Skin epidermis (tissue), 12 donors: ENCODE data around the gene FHOD3.
"Not testable (repeated sequence)": the region's sequence is repeated elsewhere in the genome, so short reads cannot be mapped to it uniquely, and the experiment has no call there.

ENCODE experiments used
- H3K27ac ChIP-seq, 21 experiments: fragments of 200-600 bp; sonication (generic) in 11 of 21; one replicate each; pipeline ENCODE4 v1.5.0; 2020; ENCODE audit warnings: mild to moderate bottlenecking in 3 of 21, inconsistent platforms in 2 of 21, moderate library complexity in 2 of 21
- H3K4me3 ChIP-seq, 7 experiments: fragments of 200-600 bp; sonication (generic) in 2 of 7; one replicate each; pipeline ENCODE4 v1.5.0; 2020; ENCODE audit warnings: inconsistent platforms in 2 of 7, mild to moderate bottlenecking in 2 of 7, moderate library complexity in 1 of 7

FHOD3 gene

DNA sequence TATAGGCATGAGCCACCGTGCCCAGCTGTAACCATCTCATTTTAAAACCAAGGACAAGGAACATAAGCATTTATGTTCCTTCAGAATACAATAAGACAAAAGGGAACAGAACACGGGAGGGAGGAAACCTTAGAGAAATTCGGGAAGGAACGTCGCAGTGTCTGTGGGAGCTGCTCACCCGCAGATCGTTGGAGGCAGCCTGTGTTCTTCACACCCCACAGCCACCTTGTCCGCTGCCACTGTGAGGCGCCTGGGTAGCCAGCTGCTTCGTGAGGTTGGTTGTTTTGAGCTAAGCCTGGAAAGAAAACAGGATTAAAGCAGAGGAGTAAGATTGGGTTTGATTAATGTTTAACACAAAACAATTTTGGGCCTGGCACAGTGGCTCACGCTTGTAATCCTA is 250.0 kb downstream of the FHOD3 start:
- Histone ChIP-seq H3K4me3 (no peak overlapping the region), H3K27ac (no peak overlapping the region)

DNA sequence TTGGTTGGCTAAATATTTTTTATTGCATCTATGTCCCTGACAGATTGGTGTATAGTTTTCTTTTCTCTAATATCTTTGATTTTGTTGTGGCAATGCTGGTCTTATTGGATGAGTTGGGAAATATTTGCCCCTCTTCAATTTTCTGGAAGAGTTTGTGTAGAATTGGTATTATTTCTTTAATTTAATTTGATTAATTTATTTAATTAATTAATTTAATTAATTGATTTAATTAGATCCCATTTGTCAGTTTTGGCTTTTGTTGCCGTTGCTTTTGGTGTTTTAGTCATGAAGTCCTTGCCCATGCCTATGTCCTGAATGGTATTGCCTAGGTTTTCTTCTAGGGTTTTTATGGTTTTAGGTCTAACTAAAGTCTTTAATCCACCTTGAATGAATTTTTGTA is 253.8 kb downstream of the FHOD3 start:
- not testable (repeated sequence) for H3K4me3 ChIP-seq

DNA sequence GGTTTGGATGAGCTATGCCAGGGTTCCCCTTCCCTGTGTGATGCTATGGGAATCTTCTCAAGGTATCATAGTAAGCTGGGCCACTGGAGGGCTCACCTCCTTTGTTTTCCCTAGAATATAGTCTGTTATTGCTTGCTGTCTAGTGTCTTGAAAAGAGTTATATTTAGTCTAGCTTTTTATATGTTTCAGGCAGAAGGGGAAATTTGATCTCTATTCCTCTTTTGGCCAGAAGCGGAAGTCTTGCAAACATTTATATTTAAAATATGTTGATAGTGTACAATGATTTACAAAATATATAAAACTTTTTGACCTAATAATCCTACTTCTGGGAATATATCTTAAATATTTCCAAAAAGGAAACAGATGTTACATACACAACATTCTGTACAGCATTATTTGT is 260.7 kb downstream of the FHOD3 start:
- H3K27ac ChIP-seq, result no peak overlapping the region
- H3K4me3 ChIP-seq, result no peak overlapping the region

More for the DNA sequence above, 253.8 kb downstream of the FHOD3 start:
- not testable (repeated sequence) for H3K27ac ChIP-seq

DNA sequence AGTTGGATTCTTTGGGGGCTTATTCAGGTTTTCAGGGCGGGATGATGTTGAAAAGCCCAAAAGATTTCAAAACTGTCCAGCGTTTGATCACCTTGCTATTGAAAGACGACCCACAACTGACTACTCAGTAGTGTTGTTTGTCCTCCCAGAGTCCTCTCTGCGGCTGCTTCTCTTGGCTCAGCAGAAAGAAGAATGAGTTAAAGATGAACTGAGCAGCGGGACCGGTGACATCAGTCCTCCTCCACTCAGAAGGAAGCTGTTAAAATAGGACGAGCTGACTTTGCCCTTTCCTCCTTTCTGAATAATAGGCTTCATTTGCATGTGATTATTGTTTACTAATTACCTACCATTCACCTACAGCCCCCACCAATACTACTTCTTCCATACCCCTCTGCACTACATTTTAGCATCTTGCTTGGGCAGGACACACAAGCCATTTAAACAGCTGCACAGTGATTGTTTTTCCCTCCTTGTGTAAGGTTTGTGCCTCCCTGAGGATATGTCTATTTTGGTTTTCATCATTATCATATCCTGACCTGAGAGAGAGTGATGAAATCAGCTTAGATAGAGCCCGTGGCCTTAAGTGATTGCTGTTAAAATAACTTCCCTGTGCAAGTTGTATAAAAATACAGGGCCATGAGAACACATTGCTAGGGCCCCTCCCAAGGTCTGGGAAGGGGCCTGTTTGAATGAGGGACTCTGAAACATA is 261.8 kb downstream of the FHOD3 start:
- Histone ChIP-seq H3K27ac (no peak overlapping the region), H3K4me3 (no peak overlapping the region)

DNA sequence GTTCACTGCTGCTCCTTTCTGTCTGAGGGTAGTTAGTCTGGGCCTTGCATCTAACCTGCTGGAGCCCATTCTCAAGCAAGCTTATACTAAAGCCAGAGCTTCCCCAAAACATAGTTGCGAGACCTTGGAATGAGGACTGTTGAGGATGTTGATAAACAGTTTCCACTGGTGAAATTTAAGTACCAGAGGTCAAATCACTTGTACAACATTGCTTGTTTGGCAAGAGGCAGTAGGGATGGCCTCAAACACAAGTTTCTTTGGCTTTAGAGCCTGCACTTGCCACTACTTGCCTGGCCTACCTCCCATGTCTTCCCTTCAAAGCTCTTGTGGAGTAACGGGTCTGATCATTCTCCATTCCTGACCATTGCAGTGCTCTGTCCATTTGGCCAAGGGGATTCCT is 262.7 kb downstream of the FHOD3 start:
- Histone ChIP-seq H3K4me3 (no peak overlapping the region), H3K27ac (no peak overlapping the region)

DNA sequence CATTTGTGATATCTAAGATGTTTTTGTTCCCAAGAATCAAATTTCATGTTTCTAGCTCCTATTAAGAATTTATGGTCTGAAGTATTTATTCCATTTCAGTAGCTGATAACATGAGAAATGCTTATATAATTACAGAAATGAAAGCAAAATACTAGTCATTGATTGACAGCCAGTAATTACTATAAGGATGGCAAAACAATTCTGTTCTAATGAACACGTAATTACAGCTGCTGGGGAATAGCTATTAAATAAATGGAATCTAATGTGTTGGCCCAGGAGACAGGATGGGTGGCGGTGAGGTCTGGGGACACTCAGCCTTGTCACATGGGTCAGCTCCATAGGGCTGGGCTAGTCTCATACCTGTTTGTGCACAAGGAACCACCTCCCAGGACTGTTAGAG is 263.5 kb downstream of the FHOD3 start:
- Histone ChIP-seq H3K4me3 (no peak overlapping the region), H3K27ac (no peak overlapping the region)

DNA sequence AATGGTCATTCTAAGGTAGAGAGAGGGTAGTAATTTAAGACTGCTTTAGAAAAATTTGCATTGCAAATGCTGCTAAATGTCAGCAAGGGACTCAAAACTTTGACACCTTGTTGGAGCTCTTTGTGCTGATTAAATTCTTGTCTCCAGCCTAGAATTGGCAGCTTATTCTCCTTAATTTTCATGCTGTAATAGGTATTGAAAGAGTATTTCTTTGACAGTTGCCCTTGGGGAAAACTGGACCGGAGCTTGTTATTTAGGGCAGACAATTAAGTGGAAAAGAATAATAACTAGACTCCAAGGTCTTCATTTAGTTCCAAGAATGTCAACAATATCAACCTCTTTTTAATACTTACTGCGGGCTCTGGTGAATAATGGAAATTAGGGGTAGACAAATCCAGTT is 267.3 kb downstream of the FHOD3 start:
- H3K27ac ChIP-seq, result no peak overlapping the region
- no peak overlapping the region for H3K4me3 ChIP-seq

DNA sequence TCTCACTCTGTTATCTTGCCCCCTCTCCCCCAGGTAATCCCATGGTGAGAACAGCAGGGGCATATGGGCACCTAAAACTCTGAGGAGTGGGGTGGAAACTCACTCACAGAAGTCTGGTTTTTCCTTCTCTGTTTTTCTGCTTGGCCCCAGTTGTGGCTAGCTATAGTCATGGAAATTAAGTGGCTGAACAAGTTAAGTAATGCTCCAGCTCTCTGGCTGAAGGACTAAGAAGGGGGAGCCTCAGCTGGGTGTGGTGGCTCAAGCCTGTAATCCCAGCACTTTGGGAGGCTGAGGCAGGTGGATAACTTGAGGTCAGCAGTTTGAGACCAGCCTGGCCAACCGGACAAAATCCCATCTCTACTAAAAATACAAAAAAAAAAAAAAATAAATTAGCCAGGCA is 270.3 kb downstream of the FHOD3 start:
- H3K4me3 ChIP-seq, result no peak overlapping the region
- no peak overlapping the region for H3K27ac ChIP-seq

DNA sequence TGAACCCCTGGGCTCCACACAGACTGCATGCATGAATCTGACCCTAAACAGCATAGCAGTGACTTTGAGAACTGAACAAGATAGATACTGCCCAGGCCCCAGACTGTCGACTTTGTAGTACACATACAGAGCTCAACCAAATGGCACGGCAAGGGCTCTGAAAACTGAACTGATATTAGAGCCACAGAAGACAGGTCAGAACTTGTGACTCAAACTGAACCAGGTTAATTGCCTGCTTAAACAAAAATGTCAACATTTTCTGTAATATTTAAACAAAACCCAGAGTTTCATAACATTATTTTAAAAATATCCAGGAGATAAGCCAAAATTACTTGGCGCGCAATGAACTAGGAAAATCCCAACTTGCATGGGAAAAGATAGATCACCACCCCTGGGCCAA is 271.0 kb downstream of the FHOD3 start:
- no peak overlapping the region for H3K4me3 ChIP-seq
- H3K27ac ChIP-seq, result no peak overlapping the region

DNA sequence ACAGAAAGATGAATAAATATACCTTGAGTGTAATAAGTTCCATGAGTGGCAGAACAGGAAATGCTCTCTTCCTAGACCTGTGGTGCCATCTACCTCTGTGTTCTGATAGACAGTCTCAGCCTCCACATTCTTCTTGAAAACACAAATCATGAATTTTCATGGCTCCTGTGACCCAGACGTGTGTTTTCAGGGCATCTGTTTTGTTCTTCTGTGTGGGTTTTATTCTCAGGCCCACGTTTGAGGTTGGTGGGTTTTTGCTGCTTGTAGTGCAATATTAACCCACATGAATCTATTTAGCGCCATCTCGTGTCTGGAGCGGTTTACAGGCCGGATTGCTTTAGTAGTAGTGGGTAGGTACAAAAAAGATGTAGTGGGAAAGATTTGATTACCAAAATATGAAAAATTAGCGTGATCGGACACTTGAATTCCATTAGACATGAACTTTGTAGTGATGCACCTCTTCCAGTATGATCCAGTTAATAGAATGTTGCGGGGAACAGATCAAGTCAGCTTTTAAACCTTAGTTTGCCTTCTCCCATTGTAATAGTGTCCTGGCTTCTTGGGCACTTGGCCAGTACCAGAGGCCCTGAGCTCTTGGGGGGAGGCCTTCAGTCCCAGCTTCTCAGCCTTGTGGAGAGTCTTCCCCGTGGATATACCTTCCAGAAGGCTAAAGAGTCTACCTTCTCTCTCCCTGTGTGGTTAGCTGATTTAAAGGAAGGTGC is 274.8 kb downstream of the FHOD3 start:
- no peak overlapping the region for H3K27ac ChIP-seq
- H3K4me3 ChIP-seq, result no peak overlapping the region

DNA sequence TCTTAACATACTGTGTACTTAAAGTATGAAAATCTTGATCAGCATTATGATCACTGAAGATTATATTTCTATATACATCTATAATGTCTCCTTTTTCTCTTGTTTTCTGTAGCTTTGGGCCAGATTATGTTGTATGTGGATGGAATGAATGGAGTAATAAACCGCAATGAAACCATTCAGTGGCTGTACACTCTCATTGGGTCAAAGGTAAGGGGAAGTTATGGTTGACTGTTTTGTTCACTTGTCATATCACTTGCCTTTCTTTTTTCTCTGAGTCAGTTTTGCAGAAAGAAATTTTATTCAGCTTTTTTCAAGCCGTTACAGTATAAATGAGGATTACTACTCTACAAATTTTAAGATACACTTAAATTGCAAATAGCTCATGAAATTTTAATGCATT is 278.8 kb downstream of the FHOD3 start:
- Histone ChIP-seq H3K4me3 (no peak overlapping the region), H3K27ac (no peak overlapping the region)

DNA sequence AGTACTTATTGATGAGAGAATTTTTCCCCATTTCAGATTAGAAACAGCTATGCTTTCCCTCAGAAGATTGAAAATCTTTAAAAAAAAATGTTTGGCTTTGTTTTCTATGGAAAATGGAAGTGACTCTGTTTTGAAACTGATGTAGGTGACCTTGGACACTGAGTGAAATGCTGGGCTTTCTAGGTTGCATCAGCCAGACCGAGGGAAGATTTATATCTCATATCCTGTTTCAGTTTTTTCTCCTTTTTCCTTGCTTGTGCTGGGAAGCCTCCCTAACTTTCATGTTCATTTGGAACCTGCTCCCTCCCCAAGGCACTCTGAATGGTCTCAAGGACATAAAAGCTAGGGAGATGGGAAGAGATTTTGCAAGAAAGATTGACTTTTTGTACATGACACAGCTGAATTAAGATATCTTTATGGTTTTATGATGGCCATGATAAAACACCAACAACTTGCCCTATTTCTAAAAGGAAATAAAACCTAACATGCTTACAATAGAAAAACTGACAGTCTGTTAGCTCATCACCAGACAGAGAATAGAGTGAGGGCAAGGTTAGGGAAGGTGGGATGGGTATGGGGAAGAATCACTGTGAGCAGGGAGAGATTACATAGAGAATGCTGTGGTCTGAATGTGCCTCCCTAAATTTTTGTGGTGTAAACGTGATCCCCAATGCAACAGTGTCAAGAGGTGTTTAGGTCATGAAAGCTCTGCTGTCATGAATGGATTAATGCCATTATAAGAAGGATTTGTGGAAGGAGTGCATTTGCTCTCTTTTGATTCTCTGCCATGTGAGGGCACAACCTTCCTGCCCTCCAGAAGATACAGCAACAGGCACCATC is 281.6 kb downstream of the FHOD3 start:
- no peak overlapping the region for H3K4me3 ChIP-seq
- H3K27ac ChIP-seq, result peak overlapping the region in 1 of 21 experiments; percentile 7

DNA sequence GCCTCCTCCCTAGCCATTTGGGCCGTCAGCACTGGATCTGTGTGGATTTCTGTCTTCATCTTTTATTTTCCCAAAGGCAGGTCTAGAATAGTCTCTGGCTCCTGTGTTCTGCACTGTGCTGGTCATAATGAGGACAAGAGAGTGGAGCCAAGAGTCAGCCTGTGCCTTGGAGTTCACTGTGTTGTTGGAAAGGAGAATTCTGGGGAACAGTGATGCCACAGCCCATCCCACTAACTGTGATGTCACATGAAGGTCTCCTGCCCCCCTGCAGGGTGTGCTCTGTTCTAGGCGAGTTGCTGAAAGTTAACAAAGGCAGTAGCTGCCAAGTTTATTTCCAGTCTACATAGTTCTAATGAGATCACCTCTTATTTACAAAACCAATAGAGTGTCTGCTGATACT is 282.8 kb downstream of the FHOD3 start:
- Histone ChIP-seq H3K27ac (peak overlapping the region in 10 of 21 experiments; percentile 7 to 82 (median 46)), H3K4me3 (no peak overlapping the region)

DNA sequence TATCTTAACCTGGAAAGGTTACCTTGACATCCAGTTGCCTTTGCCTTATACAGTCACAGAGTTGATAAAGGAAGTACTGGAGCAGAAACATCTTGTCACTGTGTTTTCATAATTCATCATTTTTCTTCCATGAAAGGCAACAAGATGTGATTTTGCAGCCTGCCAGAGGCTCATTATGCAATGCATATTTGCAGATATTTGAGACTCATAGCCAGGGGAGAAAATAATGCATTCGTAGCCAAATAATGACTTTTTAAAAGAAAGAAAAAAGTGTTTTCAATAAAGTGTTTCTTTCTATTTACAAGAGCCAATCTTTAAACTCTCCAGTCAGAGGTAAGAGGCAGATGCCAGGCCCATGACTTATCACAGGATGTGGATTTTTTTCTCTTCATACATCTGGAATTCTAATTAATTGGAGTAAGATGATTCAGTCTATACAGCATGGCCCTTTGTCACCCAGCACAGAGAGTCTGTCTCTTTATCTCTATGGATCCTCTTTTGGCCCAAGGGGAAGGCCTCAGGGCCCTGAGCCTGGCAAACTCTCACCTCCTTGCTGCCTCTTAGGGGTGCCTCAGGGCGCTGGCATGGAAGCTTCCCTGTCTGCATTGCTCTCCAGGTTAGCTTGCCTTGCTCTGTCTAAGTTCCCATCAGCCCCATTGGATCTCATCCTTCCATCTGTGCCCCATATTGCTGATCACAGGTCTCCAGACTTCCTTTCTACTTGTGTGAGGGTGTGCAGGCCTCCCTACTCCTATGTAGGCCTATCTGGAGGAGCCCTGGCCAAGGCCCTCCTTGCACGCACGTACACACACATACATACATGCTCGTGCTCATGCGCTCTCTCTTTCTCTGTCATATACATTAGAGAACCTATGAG is 283.6 kb downstream of the FHOD3 start:
- Histone ChIP-seq H3K4me3 (no peak overlapping the region), H3K27ac (peak overlapping the region in 11 of 21 experiments; percentile 17 to 82 (median 45))

DNA sequence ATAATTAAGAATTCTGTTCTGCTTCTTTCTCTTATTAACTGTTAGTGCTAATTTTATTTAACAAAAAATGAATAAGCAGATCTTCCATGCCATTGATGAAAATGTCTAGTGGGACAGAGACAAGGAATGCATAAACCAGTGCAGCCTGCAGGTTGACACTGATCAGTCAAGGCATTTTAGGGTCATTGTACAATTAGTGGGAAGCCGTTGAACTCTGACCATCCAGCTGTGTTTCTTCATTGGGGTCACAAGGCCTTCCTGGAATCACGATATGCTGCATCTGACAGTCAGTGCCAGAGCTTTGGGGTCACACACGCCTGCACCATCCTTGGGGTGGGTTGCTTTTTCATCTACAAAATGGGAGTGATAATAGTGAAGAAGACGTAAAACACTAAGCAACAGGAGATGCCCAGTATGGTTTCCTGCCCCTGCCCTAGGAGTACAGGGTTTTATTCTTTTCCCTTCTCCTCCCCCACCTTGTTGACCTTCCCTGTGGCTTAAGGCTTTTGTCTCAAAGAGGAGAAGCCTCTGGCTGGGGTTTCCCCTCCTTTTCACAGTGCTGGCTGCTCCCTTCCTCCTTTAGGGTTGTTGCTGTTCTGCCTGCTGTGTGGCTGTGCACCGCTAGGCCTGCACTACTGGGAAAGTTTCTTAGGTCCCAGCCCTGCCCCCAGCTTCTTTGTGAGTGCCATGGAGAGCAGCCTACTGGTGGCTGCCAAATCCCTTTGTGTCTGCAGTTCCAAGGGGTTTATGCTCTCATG is 285.7 kb downstream of the FHOD3 start:
- no peak overlapping the region for H3K27ac ChIP-seq

DNA sequence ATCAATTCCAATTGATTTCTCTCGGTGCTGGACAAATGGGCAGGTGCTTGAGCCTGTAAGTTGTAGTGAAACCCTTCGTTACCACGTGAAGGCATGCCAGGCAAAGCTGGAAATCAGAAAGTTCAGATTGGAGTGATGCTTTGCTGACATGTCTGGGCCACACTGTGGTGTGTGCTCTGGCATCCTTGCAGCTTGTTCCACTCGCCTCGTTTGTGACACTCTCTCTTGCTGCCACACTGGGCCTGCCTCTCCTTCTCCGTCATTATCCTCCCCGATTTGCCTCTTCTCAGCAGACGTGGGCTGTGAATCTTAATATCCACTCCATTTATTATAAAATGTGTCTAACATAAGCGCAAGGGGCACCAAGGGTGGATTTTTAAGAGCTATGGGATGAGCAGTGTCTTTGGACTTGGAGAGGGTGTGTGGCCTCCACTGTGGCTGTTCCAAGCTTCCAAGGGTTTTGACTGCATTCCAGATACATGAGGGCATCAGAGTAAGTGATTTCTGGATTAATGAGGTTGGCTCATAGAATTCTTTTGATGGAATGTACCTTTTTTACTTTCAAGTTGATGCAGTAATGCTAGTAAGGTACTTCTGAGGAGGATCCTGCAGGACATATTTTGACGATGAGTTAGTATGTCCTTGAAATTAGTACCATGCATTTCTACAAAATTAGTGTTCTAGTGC is 292.5 kb downstream of the FHOD3 start:
- peak overlapping the region in 3 of 21 experiments; percentile 29 to 67 (median 30) for H3K27ac ChIP-seq
- H3K4me3 ChIP-seq, result no peak overlapping the region

More for the DNA sequence above, 285.7 kb downstream of the FHOD3 start:
- no peak overlapping the region for H3K4me3 ChIP-seq

DNA sequence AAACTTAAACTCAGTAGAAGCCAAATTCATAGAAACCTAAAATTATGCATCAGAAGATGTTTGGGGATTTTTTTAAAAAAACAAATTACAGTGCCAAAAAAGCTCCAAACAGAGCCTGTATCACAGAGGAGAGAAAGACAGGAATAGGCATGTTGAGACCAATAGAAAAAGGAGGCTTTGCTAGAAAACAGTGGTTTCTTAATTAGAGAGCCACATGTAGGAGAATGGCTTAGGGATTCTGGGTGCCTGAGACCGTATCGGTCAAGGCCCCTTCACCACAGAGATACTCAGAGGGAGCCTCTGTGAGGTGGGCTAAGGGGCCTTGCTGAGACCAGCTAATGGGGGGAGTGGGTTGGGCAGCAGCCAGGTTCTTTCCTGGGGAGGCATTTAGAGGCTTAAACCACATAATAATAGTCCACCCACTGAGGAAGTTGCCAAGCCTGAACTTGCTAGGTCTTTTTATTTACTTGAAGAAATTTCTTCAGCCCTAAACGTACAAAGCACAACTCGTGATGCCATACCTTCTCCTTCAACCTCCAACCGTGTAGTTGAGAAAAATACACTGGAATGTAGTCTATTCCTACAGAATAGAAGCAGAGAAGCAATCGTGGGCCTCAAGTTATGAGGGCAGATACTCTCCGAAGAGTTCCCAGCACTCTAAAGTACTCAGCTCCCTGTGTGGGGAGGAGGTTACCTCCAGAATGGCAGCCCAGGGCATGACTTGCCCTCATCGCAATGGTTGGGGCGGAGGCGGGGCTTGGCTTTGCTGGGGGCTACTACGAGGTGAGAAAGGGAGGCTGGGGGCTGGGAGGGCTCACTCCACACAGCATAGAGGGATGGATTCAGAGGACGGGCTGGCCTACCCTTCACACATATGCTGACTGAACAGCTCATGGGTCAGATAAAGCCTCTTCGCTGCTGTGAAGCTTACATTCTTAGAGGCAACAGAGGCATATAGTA is 293.4 kb downstream of the FHOD3 start:
- H3K4me3 ChIP-seq, result no peak overlapping the region
- peak overlapping the region in 12 of 21 experiments; percentile 0 to 69 (median 34) for H3K27ac ChIP-seq
